ENCODE measurements around the gene RASSF5. TPM values are rescaled to one million over a fixed set of nuclear protein-coding genes. Genes with fewer than 3 reads are reported as not detected.

RASSF5 gene
- polyA plus RNA-seq, 1 of the 3 experiments (the other 2 are of a cell fraction), result 2.2 TPM

GRCh38 chr1:206535853-206536188, 28.5 kb downstream of the RASSF5 start (continued):
- TF ChIP-seq, protein P1, sequence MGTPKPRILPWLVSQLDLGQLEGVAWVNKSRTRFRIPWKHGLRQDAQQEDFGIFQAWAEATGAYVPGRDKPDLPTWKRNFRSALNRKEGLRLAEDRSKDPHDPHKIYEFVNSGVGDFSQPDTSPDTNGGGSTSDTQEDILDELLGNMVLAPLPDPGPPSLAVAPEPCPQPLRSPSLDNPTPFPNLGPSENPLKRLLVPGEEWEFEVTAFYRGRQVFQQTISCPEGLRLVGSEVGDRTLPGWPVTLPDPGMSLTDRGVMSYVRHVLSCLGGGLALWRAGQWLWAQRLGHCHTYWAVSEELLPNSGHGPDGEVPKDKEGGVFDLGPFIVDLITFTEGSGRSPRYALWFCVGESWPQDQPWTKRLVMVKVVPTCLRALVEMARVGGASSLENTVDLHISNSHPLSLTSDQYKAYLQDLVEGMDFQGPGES (IDR thresholded peaks at IDR 0.05; ENCODE audit: low read depth, low read length), result no peak
- TF ChIP-seq TEAD4 (IDR thresholded peaks at IDR 0.05; ENCODE audit: borderline replicate concordance, insufficient read depth) (no peak), RAD21 (IDR thresholded peaks at IDR 0.05; ENCODE audit: low read length) (no peak), FOXM1 (IDR thresholded peaks at IDR 0.05; ENCODE audit: low read depth) (no peak), SMC3 (IDR thresholded peaks at IDR 0.05; ENCODE audit: low read depth, low read length) (no peak)

GRCh38 chr1:206537141-206537540, 29.8 kb downstream of the RASSF5 start:
- no peaks in the 10 kb centered on the region for H4K20me1 ChIP-seq (ENCODE audit: insufficient read depth)
- DNase-seq, result no peak
- H3K36me3 ChIP-seq (replicated peaks in 1 of 2; ENCODE audit: control insufficient read depth in 1 of 2, insufficient read depth in 2 of 2, low read length in 1 of 2), result no peaks in the 10 kb centered on the region
- H3K27ac ChIP-seq (ENCODE audit: low read depth in 2 of 2, low read length in 1 of 2), result no peak overlapping the region
- no peak overlapping the region for H3K4me3 ChIP-seq (ENCODE audit: low read depth in 2 of 2, low read length in 1 of 2)
- H3K4me1 ChIP-seq (ENCODE audit: control insufficient read depth in 1 of 2, insufficient read depth in 2 of 2, low read depth in 1 of 2, low read length in 1 of 2), result peaks cover 0 to 11% of the 10 kb centered on the region in 2 experiments; a peak in 1 of 4 replicates
- H3F3A ChIP-seq (replicated peaks; ENCODE audit: insufficient read depth), result no peaks in the 10 kb centered on the region
- POLR2A ChIA-PET, result no interaction called here
- no peak for TF ChIP-seq FOXM1 (IDR thresholded peaks at IDR 0.05; ENCODE audit: low read depth)
- TF ChIP-seq REST (IDR thresholded peaks at IDR 0.05; ENCODE audit: low read depth, low read length), result no peak
- CTCF ChIA-PET, result interaction anchor here (0.7 to 17.3 kb wide), 5 partner anchors 9 to 58 kb away, joined by 3 to 241 read pairs (median 8); partner anchors contain the start of gene RASSF5
- no peaks in the 10 kb centered on the region for H3K79me2 ChIP-seq (ENCODE audit: insufficient read depth)
- H3K4me2 ChIP-seq, result no peak overlapping the region
- 58% methylated on average over 4 of the region's 4 CpGs for WGBS (ENCODE audit: low lambda C conversion rate)
- no peaks in the 10 kb centered on the region for H3K9me2 ChIP-seq
- H3K9ac ChIP-seq, result no peak overlapping the region
- H2AFZ ChIP-seq (ENCODE audit: low read depth), result no peak overlapping the region
- no peaks in the 10 kb centered on the region for H3K27me3 ChIP-seq (ENCODE audit: insufficient read depth)
- H3K9me3 ChIP-seq, result no peaks in the 10 kb centered on the region

- Histone ChIP-seq H3K79me2 (ENCODE audit: insufficient read depth) (no peaks in the 10 kb centered on the region), H2AFZ (ENCODE audit: low read depth) (no peak overlapping the region), H3K4me3 (ENCODE audit: low read depth in 2 of 2, low read length in 1 of 2) (no peak overlapping the region), H3K9ac (no peak overlapping the region), H3K36me3 (replicated peaks in 1 of 2; ENCODE audit: control insufficient read depth in 1 of 2, insufficient read depth in 2 of 2, low read length in 1 of 2) (no peaks in the 10 kb centered on the region), H3K4me1 (ENCODE audit: control insufficient read depth in 1 of 2, insufficient read depth in 2 of 2, low read depth in 1 of 2, low read length in 1 of 2) (peaks cover 0 to 11% of the 10 kb centered on the region in 2 experiments; a peak in 1 of 4 replicates), H4K20me1 (ENCODE audit: insufficient read depth) (no peaks in the 10 kb centered on the region), H3F3A (replicated peaks; ENCODE audit: insufficient read depth) (no peaks in the 10 kb centered on the region), H3K27ac (ENCODE audit: low read depth in 2 of 2, low read length in 1 of 2) (no peak overlapping the region), H3K4me2 (no peak overlapping the region), H3K9me2 (no peaks in the 10 kb centered on the region), H3K9me3 (no peaks in the 10 kb centered on the region), H3K27me3 (ENCODE audit: insufficient read depth) (no peaks in the 10 kb centered on the region)
- 77% methylated on average over 6 of the region's 6 CpGs for WGBS (ENCODE audit: low lambda C conversion rate)
- ChIA-PET POLR2A (no interaction called here), CTCF (interaction anchor here (0.6 to 17.3 kb wide), 4 partner anchors 26 to 59 kb away, joined by 3 to 241 read pairs (median 4); no protein-coding TSS in a partner anchor)
- no peak for DNase-seq
- TF ChIP-seq USF1 (IDR thresholded peaks at IDR 0.05; ENCODE audit: borderline replicate concordance, low read depth) (no peak), RAD21 (IDR thresholded peaks at IDR 0.05; ENCODE audit: low read length) (no peak), TCF12 (IDR thresholded peaks at IDR 0.05) (no peak), RXRA (IDR thresholded peaks at IDR 0.05; ENCODE audit: borderline replicate concordance, low read depth) (no peak), USF2 (IDR thresholded peaks at IDR 0.05; ENCODE audit: borderline replicate concordance, low read depth, low read length) (no peak), POLR2AphosphoS5 (IDR thresholded peaks at IDR 0.05; ENCODE audit: low read depth, low read length) (no peak), YY1 (IDR thresholded peaks at IDR 0.05; ENCODE audit: low read depth) (no peak), EZH2phosphoT487 (IDR thresholded peaks at IDR 0.05; ENCODE audit: borderline replicate concordance, low read depth) (no peak), CHD2 (IDR thresholded peaks at IDR 0.05; ENCODE audit: low read length, partially characterized antibody) (no peak), TAF1 (IDR thresholded peaks at IDR 0.05; ENCODE audit: borderline replicate concordance, low read depth, low read length) (no peak), FOXJ3 (CRISPR knock-in tag; IDR thresholded peaks at IDR 0.05) (no peak)
- TF ChIP-seq, protein P2, sequence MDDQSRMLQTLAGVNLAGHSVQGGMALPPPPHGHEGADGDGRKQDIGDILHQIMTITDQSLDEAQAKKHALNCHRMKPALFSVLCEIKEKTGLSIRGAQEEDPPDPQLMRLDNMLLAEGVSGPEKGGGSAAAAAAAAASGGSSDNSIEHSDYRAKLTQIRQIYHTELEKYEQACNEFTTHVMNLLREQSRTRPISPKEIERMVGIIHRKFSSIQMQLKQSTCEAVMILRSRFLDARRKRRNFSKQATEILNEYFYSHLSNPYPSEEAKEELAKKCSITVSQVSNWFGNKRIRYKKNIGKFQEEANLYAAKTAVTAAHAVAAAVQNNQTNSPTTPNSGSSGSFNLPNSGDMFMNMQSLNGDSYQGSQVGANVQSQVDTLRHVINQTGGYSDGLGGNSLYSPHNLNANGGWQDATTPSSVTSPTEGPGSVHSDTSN (IDR thresholded peaks at IDR 0.05), result no peak
Measured at GRCh38 chr1:206538086-206538770, 30.9 kb downstream of the RASSF5 start.
